HepG2 (cell line): Measurements from ENCODE around the gene GJC1. TPM values are rescaled to one million over a fixed set of nuclear protein-coding genes. Genes with fewer than 3 reads are reported as not detected.

Experiments
- ATAC-seq: fragments of 200-7000 bp; cut with Tn5 transposase; 3 replicates; pipeline ENCODE4 v1.9.1; 2020; ENCODE audit warnings: mild to moderate bottlenecking, moderate library complexity
- BruUV-seq: library from RNA; stranded (reverse); fragments of 400-500 nt; replicated peaks from 2 replicates; lab custom pipeline; 2021; lab: Mats Ljungman, UMichigan
- CTCF ChIA-PET: fragments of 300-600 bp; formaldehyde crosslinking; extraction: SDS; loops from one replicate; lab custom pipeline; 2021; ENCODE audit warnings: low total read pairs, inconsistent platforms, low intra/inter-chr PET ratio; lab: Yijun Ruan, JAX
- POLR2A ChIA-PET: fragments of 350-600 bp; sonication (Branson Sonifier 250); formaldehyde crosslinking; loops from one replicate; lab custom pipeline; 2020; ENCODE audit warnings: antibody characterized with exemption, inconsistent platforms; lab: Yijun Ruan, JAX
- DNase-seq: peaks from one replicate; pipeline ENCODE4 v3.0.0-alpha.2; 2015; ENCODE audit warnings: low spot score
- FAIRE-seq: peaks from 3 replicates; lab custom pipeline; 2011; peaks lifted over from hg19 to GRCh38; lab: Jason Lieb, UNC
- H2AFZ ChIP-seq: one replicate; pipeline ENCODE4 v1.6.1; 2011; ENCODE audit warnings: low read length, inconsistent platforms
- H3K27ac ChIP-seq: fragments of 300-600 bp; 3 replicates; pipeline ENCODE4 v1.8.0; 2011; ENCODE audit warnings: mixed run types, mild to moderate bottlenecking, mixed read lengths, low read length, inconsistent platforms; ENCODE audit not compliant: insufficient read depth; ENCODE audit errors: extremely low read length
- H3K27me3 ChIP-seq, 2 experiments: fragments of 200-600 bp in 1 of 2; 2 replicates in 1 of 2; 3 replicates in 1 of 2; pipeline versions ENCODE4 v1.6.0 to v1.8.0; 2011; ENCODE audit warnings: low read length in 2 of 2, mild to moderate bottlenecking in 2 of 2, moderate library complexity in 2 of 2, inconsistent platforms in 1 of 2; ENCODE audit not compliant: insufficient read depth in 2 of 2, control insufficient read depth in 1 of 2
- H3K36me3 ChIP-seq, 2 experiments: fragments of 200-600 bp in 1 of 2; replicated peaks in 1 of 2; 2 replicates in 1 of 2; 3 replicates in 1 of 2; pipeline versions ENCODE4 v1.5.1 to v1.8.0; 2011; ENCODE audit warnings: low read length in 2 of 2, inconsistent platforms in 1 of 2; ENCODE audit not compliant: insufficient read depth in 2 of 2, control insufficient read depth in 1 of 2
- H3K4me1 ChIP-seq: 2 replicates; pipeline ENCODE4 v1.5.1; 2012; ENCODE audit warnings: low read length, inconsistent platforms; ENCODE audit not compliant: insufficient read depth
- H3K4me2 ChIP-seq: 2 replicates; pipeline ENCODE4 v1.6.0; 2011; ENCODE audit warnings: low read depth, low read length, inconsistent platforms
- H3K4me3 ChIP-seq, 3 experiments: fragments of 200-600 bp in 1 of 3; sonication (generic), shearing (Covaris generic) in 1 of 3; replicated peaks in 1 of 3; 2 replicates each; pipeline ENCODE4 v1.5.1; 2011 to 2016; ENCODE audit warnings: low read length in 3 of 3, inconsistent platforms in 2 of 3, low read depth in 2 of 3, mild to moderate bottlenecking in 2 of 3, control low read depth in 1 of 3, mixed read lengths in 1 of 3; ENCODE audit not compliant: insufficient read depth in 1 of 3
- H3K79me2 ChIP-seq: one replicate; pipeline ENCODE4 v1.6.1; 2011; ENCODE audit warnings: low read length, inconsistent platforms; ENCODE audit not compliant: insufficient read depth
- H3K9ac ChIP-seq: 2 replicates; pipeline ENCODE4 v1.6.0; 2011; ENCODE audit warnings: mild to moderate bottlenecking, low read depth, low read length, inconsistent platforms; ENCODE audit not compliant: insufficient read depth
- H3K9me3 ChIP-seq: 2 replicates; pipeline ENCODE4 v1.5.1; 2012; ENCODE audit warnings: mild to moderate bottlenecking, low read length
- H4K20me1 ChIP-seq: 2 replicates; pipeline ENCODE4 v1.6.0; 2011; ENCODE audit warnings: inconsistent platforms, mild to moderate bottlenecking, low read length, moderate library complexity; ENCODE audit not compliant: insufficient read depth
- CENPT ChIP-seq: sonication (generic); formaldehyde crosslinking; IDR thresholded peaks from 2 replicates; pipeline ENCODE4 v1.8.0; 2022; ENCODE audit warnings: low read depth, mild to moderate bottlenecking, moderate library complexity, missing genetic modification reagents
- DNMT3B ChIP-seq: conservative IDR thresholded peaks from 2 replicates; pipeline ENCODE4 v1.6.1; 2016; ENCODE audit warnings: missing biosample characterization, control low read depth
- HMGXB3 ChIP-seq: sonication (generic); formaldehyde crosslinking; IDR thresholded peaks from 2 replicates; pipeline ENCODE4 v1.4.0; 2020; ENCODE audit warnings: missing genetic modification reagents, borderline replicate concordance
- NFIB ChIP-seq: sonication (generic); formaldehyde crosslinking; IDR thresholded peaks from 2 replicates; pipeline ENCODE4 v1.9.0; 2021; ENCODE audit warnings: missing genetic modification reagents, mild to moderate bottlenecking, borderline replicate concordance
- RBAK ChIP-seq: sonication (generic); formaldehyde crosslinking; IDR thresholded peaks from 2 replicates; pipeline ENCODE4 v1.5.1; 2020; ENCODE audit warnings: mild to moderate bottlenecking, missing genetic modification reagents
- TRIM24 ChIP-seq: sonication (generic); formaldehyde crosslinking; IDR thresholded peaks from 2 replicates; pipeline ENCODE4 v1.8.0; 2022; ENCODE audit warnings: mild to moderate bottlenecking, missing genetic modification reagents
- ZNF180 ChIP-seq: sonication (generic); formaldehyde crosslinking; IDR thresholded peaks from 2 replicates; pipeline ENCODE4 v1.4.0; 2020; ENCODE audit warnings: low read depth, missing genetic modification reagents, borderline replicate concordance
- ZNF773 ChIP-seq: sonication (generic); formaldehyde crosslinking; IDR thresholded peaks from 2 replicates; pipeline ENCODE4 v1.4.0; 2020; ENCODE audit warnings: missing genetic modification reagents, borderline replicate concordance
- ZNF792 ChIP-seq: IDR thresholded peaks from 2 replicates; pipeline ENCODE4 v1.6.1; 2016
- ZSCAN31 ChIP-seq: sonication (generic); formaldehyde crosslinking; IDR thresholded peaks from 2 replicates; pipeline ENCODE4 v1.5.0; 2020; ENCODE audit warnings: low read depth, mild to moderate bottlenecking, missing genetic modification reagents
- WGBS: methylation state at CpG from one replicate; pipeline ENCODE4 v1.1.6; 2017; ENCODE audit warnings: low lambda C conversion rate; 5-methylcytosine and 5-hydroxymethylcytosine counted together
- in situ Hi-C: cut with HindIII; loops from 2 replicates; pipeline ENCODE4 v1.10.0; 2017; ENCODE audit warnings: low pct_unique_long_range_greater_than_20kb; ENCODE audit not compliant: extremely low pct_ligation_motif_present
- intact Hi-C: fragments of 100-400 bp; cut with micrococcal nuclease; formaldehyde crosslinking; loops from one replicate; pipeline ENCODE4 v1.10.0; 2022; ENCODE audit not compliant: unreplicated experiment
- polyA plus RNA-seq, 8 experiments: library from polyadenylated mRNA; depleted of rRNA in 3 of 8; stranded (reverse) in 7 of 8; unstranded in 1 of 8; fragments of >200 nt; fragmentation: Illumina TruSeq in 4 of 8; extraction: Trizol in 4 of 8; gene quantifications; 2 replicates each; pipeline versions ENCODE4 v1.2.1 to v1.2.3, GENCODE V29; 2011 to 2016; ENCODE audit warnings: low read depth in 4 of 8, missing spikeins in 1 of 8, mixed read lengths in 1 of 8; ENCODE audit not compliant: insufficient read depth in 1 of 8
- total RNA-seq, 5 experiments: library from RNA; depleted of rRNA; stranded (reverse); fragments of >200 nt; fragmentation: Illumina TruSeq; extraction: Trizol; gene quantifications; 2 replicates each; pipeline ENCODE4 v1.2.3, GENCODE V29; 2016; ENCODE audit warnings: low read depth in 1 of 5

GJC1 gene
- total and polyA plus RNA-seq, 2 of the 13 experiments (the other 11 are each of a cell fraction or from before 2014, with no cell fraction given): 1.7 TPM

DNA sequence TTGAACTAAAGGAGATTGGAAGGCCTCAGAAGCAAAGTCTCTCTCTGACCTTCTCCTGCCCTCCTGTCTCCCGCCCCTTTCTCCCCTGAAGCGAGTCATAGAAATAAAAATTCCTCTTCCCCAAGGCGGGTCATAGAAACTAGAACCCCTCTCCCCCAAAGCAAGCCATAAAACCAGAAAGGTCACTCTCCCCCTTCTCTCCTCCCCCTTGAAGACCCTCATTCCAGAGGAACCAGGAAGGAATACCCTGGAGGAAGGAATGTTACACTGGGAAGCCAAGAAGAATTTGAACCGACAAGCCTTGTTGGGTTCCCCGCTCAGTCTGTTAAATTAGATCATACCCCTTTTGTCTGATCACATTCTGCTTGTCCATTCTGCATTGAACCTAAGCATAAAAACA is 2.7 kb upstream of the GJC1 start (continued):
- TF ChIP-seq HMGXB3: no peak
- TF ChIP-seq ZSCAN31: no peak
- TF ChIP-seq, all 625 proteins: peak for 0

DNA sequence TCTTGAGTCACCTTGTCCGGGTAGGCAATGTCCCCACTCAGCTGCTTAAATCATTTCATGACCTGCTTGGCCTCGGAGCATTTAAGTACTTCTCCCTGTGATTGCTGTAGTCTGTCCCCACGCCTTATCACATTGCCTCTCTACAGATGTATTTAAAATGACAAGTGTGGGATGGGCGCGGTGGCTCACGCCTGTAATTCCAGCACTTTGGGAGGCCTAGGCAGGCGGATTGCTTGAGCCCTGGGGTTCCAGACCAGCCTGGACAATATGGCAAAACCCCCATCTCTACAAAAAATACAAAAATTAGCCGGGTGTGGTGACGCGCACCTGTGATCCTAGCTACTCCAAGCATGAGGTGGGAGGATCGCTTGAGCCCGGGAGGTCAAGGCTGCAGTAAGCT is 1.3 kb upstream of the GJC1 start:
- H4K20me1 ChIP-seq: no peaks in the 10 kb centered on the region
- peaks cover 3 to 38% of the 10 kb centered on the region in 2 experiments for H3K27me3 ChIP-seq
- DNase-seq (no peak), FAIRE-seq (no peak), ATAC-seq (no peak)
- H3K9ac ChIP-seq: no peak overlapping the region
- no peak overlapping the region for H2AFZ ChIP-seq
- WGBS: 56% methylated on average over 11 of the region's 12 CpGs
- no peaks in the 10 kb centered on the region for H3K36me3 ChIP-seq
- TF ChIP-seq DNMT3B (CRISPR knock-in tag): no peak
- no peak for TF ChIP-seq CENPT (CRISPR knock-in tag)
- TF ChIP-seq RBAK (CRISPR knock-in tag): no peak
- TF ChIP-seq ZNF773 (CRISPR knock-in tag): no peak
- no peak for TF ChIP-seq TRIM24
- no peak for TF ChIP-seq NFIB (CRISPR knock-in tag)
- no peak for TF ChIP-seq ZNF180 (CRISPR knock-in tag)
- no peak for TF ChIP-seq ZNF792 (CRISPR knock-in tag)
- ChIA-PET POLR2A (no interaction called here), CTCF (interaction anchor here (1.1 kb wide), 1 partner anchor 52 kb away, joined by 4 read pairs; no protein-coding TSS in a partner anchor)
- H3K4me1 ChIP-seq: peaks cover 31% of the 10 kb centered on the region
- H3K4me3 ChIP-seq: no peak overlapping the region
- in situ Hi-C loops: no loop called here
- H3K9me3 ChIP-seq: no peaks in the 10 kb centered on the region
- H3K4me2 ChIP-seq: peak overlapping the region; percentile 84
- intact Hi-C loops: no loop called here
- no peaks in the 10 kb centered on the region for H3K79me2 ChIP-seq
- H3K27ac ChIP-seq: no peak overlapping the region
- BruUV-seq: no TSS peak
